HG02610 (cell line): ENCODE data around the gene TCF12.
"Not testable (repeated sequence)": the region's sequence is repeated elsewhere in the genome, so short reads cannot be mapped to it uniquely, and the experiment has no call there.

ENCODE experiments used
- ATAC-seq: cut with Tn5 transposase; IDR thresholded peaks from one replicate; pipeline ENCODE4 v1.9.1; 2021; ENCODE audit warnings: mild to moderate bottlenecking, moderate library complexity; ENCODE audit not compliant: unreplicated experiment

The TCF12 gene

GRCh38 chr15:57086857-57087427 lies 168.5 kb downstream of the TCF12 start:
- no peak for ATAC-seq

- ATAC-seq, result no peak
Measured at GRCh38 chr15:57089815-57090495, 171.5 kb downstream of the TCF12 start.

DNA sequence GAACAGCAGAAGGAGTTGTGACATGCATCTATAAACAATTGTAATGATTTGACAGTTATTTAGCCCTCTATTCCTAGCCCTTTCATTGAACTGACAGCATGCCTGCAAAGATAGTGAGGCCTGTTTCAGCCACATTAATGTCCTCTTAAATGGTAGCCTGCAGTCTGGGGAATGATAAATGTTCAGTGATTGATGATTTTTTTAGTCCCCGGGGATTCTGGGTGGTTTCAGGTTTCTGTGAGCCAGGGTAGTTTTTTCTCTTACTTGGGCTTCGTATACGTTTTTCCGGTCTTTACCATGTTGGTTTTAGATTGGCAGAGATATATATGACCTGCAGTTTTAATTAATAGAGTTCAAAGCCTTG lies 172.0 kb downstream of the TCF12 start:
- no peak for ATAC-seq

GRCh38 chr15:57091636-57092035 lies 173.2 kb downstream of the TCF12 start:
- ATAC-seq, result no peak

GRCh38 chr15:57092252-57092651 lies 173.8 kb downstream of the TCF12 start:
- ATAC-seq, result no peak

GRCh38 chr15:57094321-57095257 lies 176.1 kb downstream of the TCF12 start:
- ATAC-seq, result no peak

DNA sequence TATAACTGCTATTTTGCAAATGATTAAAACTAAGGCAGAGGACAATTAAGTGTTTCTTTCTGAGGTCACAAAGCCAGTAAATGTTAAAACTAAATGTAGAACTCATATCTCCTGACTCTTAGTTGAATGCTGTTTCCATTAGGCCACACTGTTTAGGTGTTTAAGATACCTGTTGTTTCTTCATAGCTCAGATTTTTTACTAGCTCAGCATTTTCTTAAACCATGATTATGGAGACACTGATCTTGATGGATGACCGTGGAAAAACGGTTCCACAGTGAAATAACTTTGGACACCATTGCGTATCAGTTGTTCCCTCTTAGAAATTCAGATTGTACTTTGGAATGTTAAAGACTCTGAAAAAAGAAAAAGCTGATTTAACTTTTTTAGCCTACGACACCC lies 177.5 kb downstream of the TCF12 start:
- ATAC-seq, result no peak

DNA sequence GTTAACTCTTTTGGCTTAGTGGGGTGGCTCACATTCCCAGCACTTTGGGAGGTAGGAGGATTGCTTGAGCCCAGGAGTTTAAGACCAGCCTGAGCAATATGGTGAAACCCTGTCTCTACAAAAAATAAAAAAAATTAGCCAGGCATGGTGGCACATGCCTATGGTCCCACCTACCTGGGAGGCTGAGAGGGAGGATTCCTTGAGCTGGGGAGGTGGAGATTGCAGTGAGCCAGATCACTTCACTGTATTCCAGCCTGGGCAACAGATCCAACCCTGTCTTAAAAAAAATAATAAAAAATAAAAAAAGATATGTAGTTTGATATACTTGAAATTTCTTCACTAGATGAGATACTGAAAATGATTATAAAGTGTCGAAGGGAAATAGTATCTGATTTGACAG lies 178.8 kb downstream of the TCF12 start:
- ATAC-seq, result no peak

- ATAC-seq, result not testable (repeated sequence)
Measured at GRCh38 chr15:57097919-57098543, 179.6 kb downstream of the TCF12 start.

GRCh38 chr15:57098896-57099295 lies 180.5 kb downstream of the TCF12 start:
- no peak for ATAC-seq

- ATAC-seq, result no peak
Measured at GRCh38 chr15:57100136-57100539, 181.7 kb downstream of the TCF12 start.

GRCh38 chr15:57102858-57103257 lies 184.4 kb downstream of the TCF12 start:
- ATAC-seq, result no peak

- no peak for ATAC-seq
Measured at GRCh38 chr15:57108296-57108695, 189.9 kb downstream of the TCF12 start.

DNA sequence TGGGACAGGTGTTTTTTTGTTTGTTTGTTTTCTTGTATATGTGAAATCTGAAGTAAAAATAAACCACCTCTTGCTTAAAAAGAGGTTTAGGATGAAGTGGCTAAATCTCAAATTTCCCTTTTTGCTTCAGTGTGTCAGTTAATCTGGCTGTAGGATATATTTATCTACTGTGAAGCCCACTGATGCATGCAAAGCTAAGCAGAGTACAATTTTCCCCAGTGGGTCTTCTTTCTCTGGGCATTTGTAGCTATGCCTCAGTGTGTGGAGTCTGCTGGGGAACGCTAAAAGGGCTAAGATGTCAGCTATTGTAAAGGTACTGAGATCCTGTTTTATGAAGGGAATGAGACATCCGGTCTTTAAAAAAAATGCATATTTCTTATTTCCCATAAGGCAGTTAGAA lies 190.6 kb downstream of the TCF12 start:
- ATAC-seq, result no peak

DNA sequence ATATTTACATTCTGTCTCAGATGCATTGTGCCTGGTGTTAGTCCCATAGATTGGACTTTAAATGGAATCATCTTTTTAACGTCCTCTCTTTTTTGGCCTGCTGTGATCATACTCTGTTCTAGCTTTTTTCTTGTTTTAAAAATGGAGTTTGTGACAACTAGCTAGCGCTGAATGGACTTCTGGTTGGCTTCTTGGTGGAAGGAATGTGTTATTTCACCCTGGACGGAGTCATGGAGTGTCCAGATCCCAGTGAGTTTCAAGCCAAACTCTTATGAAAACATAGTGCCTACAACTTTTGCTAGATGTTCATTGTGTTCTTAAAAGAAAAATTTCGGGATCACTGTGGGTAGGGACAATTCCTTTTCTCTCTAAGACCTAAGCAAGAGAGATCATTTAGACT lies 192.6 kb downstream of the TCF12 start:
- ATAC-seq, result no peak

DNA sequence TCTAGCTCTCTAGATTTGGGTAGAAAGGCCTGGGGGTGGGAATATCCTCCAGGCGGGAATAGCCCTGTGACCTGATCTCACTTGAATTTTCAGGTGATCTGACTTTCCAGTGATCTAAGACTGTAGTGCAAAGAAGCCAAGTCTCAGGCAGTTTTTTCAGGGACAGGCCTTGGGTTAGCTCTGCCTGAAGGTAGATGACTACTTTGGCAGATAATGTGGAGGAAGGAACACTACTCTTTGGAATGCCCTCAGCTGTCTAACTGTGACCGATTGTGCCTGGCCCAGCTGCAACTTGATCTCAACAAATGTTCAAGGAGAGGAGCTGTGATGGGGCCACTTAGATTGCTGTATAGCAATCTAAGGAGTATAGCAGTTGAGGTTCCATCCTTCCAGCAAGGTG lies 193.7 kb downstream of the TCF12 start:
- ATAC-seq, result no peak

GRCh38 chr15:57114070-57114469 lies 195.6 kb downstream of the TCF12 start:
- ATAC-seq, result no peak

DNA sequence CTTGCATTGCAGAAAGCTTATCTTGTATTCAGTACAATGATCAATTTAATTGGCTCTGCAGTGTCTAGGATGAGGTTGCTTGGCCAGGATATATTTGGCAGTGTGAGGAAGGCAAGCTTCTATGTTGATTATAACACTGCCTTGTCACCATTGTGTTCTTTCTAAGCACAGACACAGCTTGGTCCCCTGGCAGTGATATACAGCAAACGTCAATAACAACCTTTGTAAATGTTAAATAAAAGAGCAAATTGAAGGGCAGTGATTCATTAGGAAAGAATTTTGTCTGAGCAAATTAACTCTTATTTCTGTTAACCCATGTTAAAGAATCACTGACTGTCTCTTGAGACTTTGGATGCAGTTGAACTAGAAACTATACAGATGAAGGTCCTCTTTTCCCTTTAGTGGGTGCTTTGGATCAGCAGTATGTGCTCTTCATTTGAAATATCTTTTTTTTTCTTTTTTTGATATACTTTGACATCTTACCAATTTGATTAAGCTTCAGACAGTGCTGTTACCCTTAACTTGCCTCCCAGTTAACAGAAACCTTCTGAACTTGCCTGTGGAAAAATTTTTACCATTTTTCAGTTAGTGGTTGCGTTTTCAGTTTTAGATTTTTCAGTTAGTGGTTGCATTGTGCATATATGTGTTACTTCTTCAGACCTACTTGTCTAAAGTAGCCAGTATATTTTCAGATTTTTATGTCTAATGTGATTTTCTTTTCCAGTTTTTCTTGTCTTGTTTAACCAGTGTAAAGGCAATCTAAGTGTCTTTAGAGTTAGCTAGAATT lies 199.8 kb downstream of the TCF12 start:
- no peak for ATAC-seq

- no peak for ATAC-seq
Measured at GRCh38 chr15:57122080-57122840, 203.8 kb downstream of the TCF12 start.

DNA sequence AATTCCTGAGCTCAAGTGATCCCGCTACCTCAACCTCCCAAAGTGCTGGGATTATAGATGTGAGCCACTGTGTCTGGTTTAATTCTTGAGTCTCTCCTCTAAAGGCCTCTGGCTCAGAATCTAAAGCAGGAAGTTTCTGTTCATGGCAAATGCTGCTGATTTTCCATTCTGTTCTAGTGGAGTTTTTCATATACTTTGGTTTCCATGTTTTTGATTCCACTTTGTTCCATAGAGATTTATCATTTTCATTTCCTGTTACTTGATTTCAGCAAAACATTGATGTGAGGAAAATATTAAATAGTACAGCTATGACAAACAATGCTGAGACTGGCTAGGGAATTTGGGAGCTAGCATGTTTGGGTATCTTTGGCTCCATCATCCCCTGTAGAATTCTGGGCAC lies 205.6 kb downstream of the TCF12 start:
- ATAC-seq, result no peak
